Thyroid gland (tissue), 4 donors: ENCODE results near the gene MCMBP.
"Not testable (repeated sequence)": the region's sequence is repeated elsewhere in the genome, so short reads cannot be mapped to it uniquely, and the experiment has no call there.

ENCODE experiments used
- CTCF ChIP-seq, 6 experiments: fragments of 200-600 bp in 3 of 6; fragments of 450-650 bp in 3 of 6; sonication (generic) in 3 of 6; IDR thresholded peaks; one replicate each; pipeline ENCODE4 v1.5.1; 2016 to 2019; ENCODE audit warnings: antibody characterized with exemption in 6 of 6, mild to moderate bottlenecking in 2 of 6, inconsistent platforms in 1 of 6, moderate library complexity in 1 of 6
- POLR2A ChIP-seq, 2 donors: fragments of 450-650 bp; IDR thresholded peaks; one replicate each; pipeline ENCODE4 v1.6.1; 2017; ENCODE audit warnings: antibody characterized with exemption in 2 of 2, mild to moderate bottlenecking in 2 of 2, moderate library complexity in 1 of 2

GRCh38 chr10:119907695-119908094 is 35.1 kb upstream of the MCMBP start:
- not testable (repeated sequence) for TF ChIP-seq CTCF, POLR2A (IDR thresholded peaks at IDR 0.05)
